Left renal cortex interstitium (tissue), 4 donors: ENCODE data around the gene REXO1. TPM values are rescaled to one million over a fixed set of nuclear protein-coding genes. Genes with fewer than 3 reads are reported as not detected.

Source experiments
- DNase-seq, 4 donors: peaks; one replicate each; pipeline ENCODE4 v3.0.0-alpha.2; 2013; ENCODE audit warnings: low read depth in 4 of 4, low spot score in 2 of 4, missing footprints in 1 of 4
- polyA plus RNA-seq, 4 donors: library from polyadenylated mRNA; unstranded; fragments of 120-200 nt; gene quantifications; one replicate each; pipeline ENCODE4 v1.2.1, GENCODE V29; 2013; ENCODE audit not compliant: insufficient read length in 4 of 4

REXO1 gene
- polyA plus RNA-seq, 4 donors, result 20.4 to 35.7 (median 28.0) TPM

DNA sequence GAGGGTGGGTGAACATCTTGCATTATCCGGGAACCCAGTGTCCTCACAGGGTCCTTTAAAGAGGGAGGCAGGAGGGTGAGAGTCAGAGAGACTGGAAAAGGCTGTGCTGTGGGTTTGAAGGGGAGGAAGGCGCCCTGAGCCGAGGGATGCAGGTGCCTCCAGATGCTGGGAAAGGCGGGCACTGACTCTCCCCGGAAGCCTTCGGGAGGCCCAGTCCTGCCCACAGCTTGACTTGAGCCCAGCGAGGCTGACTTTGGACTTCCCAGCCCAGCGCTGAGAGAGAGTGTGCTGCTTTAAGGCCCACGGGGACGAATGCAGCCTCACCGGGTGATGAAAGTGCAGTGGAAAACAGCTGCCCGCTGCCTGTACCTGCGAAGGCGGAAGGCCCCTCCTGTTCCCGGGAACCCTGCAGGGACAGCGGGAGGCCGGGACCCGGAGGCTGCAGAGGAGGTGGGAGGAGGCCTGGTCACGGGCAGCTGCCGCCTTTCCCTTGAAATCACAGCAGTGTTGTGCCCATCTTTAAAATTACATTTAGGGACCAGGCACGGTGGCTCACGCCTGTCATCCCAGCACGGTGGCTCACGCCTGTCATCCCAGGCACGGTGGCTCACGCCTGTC is 16.1 kb downstream of the REXO1 start:
- no peak for DNase-seq

- DNase-seq, result no peak
Observed at GRCh38 chr19:1830978-1831377, 17.3 kb downstream of the REXO1 start.

DNA sequence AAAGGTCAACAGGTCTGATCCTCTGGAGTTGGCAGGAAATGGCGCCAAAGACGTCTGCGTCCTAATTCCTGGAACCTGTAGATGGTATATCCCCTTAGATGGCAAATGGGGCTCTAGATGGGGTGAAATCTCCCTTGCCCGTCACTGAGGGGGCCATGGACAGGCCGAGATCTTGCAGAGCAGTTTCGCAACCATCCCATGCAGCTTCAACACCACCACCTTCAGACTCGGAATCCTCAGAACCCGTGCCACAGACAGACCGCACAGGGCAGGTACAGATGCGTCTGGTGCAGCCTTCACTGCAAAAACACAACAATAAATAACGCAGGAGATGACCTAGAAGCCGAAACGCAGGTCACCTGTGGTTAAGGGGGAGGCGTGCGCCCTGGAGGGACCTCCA is 17.7 kb downstream of the REXO1 start:
- no peak for DNase-seq

- no peak for DNase-seq
Observed at GRCh38 chr19:1829958-1830357, 18.3 kb downstream of the REXO1 start.

- no peak for DNase-seq
Observed at GRCh38 chr19:1828279-1829238, 19.7 kb downstream of the REXO1 start.

GRCh38 chr19:1827566-1828278 is 20.6 kb downstream of the REXO1 start:
- DNase-seq, result no peak

GRCh38 chr19:1826557-1827521 is 21.4 kb downstream of the REXO1 start:
- DNase-seq, result peak in 2 of 4 donors; percentile 37 to 45

- DNase-seq, result peak in 3 of 4 donors; percentile 36 to 69 (median 68)
Observed at GRCh38 chr19:1825909-1826556, 22.2 kb downstream of the REXO1 start.

- DNase-seq, result no peak
Observed at GRCh38 chr19:1824252-1824622, 24.0 kb downstream of the REXO1 start.

GRCh38 chr19:1823539-1824251 is 24.6 kb downstream of the REXO1 start:
- no peak for DNase-seq

GRCh38 chr19:1823020-1823419 is 25.3 kb downstream of the REXO1 start:
- no peak for DNase-seq

GRCh38 chr19:1822210-1822609 is 26.1 kb downstream of the REXO1 start:
- DNase-seq, result no peak

DNA sequence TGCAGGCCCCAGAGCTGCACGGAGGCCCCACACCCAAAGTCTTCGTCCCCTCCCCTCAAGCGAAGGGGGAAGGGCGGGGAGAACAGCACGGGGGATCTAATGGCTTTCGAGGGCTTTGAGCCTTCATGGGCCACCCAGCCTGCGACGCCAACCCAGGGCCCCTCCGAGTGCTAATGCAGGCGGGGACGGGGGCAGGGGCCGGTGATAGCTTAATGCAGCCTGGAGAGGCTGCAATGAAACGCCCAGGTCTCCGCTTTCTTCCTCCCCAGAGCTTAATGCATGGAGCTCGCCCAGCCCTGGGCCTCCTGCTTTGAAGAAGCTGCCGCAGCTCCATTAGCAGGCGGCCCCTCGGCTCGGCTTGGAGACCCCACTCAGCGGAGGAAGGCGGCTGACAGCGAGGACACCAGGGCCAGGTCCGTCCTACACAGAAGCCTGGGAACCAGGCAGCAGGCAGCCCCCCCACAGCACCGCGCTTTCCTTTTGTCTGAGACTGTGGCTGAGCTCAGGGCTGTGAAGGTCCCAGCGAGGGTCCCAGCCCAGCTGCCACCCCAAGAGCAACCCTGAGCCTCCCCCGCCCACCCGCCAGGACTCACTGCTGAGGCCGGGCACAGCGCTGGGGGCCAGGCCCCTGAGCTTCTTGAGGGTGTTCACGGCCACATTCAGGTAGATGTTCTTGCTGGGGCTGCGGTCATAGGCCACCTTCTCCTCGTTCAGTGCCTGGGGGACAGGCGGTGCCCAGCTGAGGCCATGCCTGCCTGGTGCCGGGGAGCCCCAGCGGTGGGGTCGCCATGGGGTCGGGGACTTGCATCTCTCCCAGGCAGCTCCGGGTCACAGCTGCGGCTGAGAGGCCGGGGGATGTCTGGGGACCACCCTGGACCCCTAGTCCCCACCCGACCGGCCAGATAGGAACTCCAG is 28.7 kb downstream of the REXO1 start:
- no peak for DNase-seq

- no peak for DNase-seq
Observed at GRCh38 chr19:1818549-1819195, 29.6 kb downstream of the REXO1 start.

- DNase-seq, result no peak
Observed at GRCh38 chr19:1817553-1818179, 30.6 kb downstream of the REXO1 start.

GRCh38 chr19:1816530-1817298 is 31.6 kb downstream of the REXO1 start:
- DNase-seq, result no peak
